Fibroblast of lung (primary cell): ENCODE data around the gene RAPGEF5. TPM values are rescaled to one million over a fixed set of nuclear protein-coding genes. Genes with fewer than 3 reads are reported as not detected.

Experiments used
- DNase-seq, 2 donors: peaks; one replicate each; pipeline versions ENCODE4 v3.0.0 to v3.0.0-alpha.2; 2010; ENCODE audit warnings: low read depth in 2 of 2
- H2AFZ ChIP-seq: 2 replicates; pipeline ENCODE4 v1.5.1; 2012; ENCODE audit warnings: low read length, control low read depth, inconsistent platforms
- H3K27ac ChIP-seq: 2 replicates; pipeline ENCODE4 v1.5.1; 2011; ENCODE audit warnings: low read length, control low read depth; ENCODE audit not compliant: insufficient read depth
- H3K27me3 ChIP-seq: 2 replicates; pipeline ENCODE4 v1.5.1; 2011; ENCODE audit warnings: mild to moderate bottlenecking, low read length; ENCODE audit not compliant: control insufficient read depth, insufficient read depth
- H3K36me3 ChIP-seq: 2 replicates; pipeline ENCODE4 v1.5.1; 2011; ENCODE audit warnings: low read length; ENCODE audit not compliant: control insufficient read depth, insufficient read depth
- H3K4me1 ChIP-seq: 2 replicates; pipeline ENCODE4 v1.5.1; 2011; ENCODE audit warnings: low read length; ENCODE audit not compliant: control insufficient read depth, insufficient read depth; ENCODE audit errors: extremely low read depth
- H3K4me2 ChIP-seq: 2 replicates; pipeline ENCODE4 v1.5.1; 2011; ENCODE audit warnings: low read length, control low read depth; ENCODE audit not compliant: insufficient read depth; ENCODE audit errors: extremely low read depth
- H3K4me3 ChIP-seq, 4 experiments: fragments of 200-600 bp in 1 of 4; sonication (generic) in 1 of 4; replicated peaks in 1 of 4; 2 replicates each; pipeline ENCODE4 v1.5.1; 2011 to 2016; ENCODE audit warnings: low read length in 4 of 4, low read depth in 3 of 4, mild to moderate bottlenecking in 3 of 4, control low read depth in 2 of 4, inconsistent platforms in 1 of 4, mixed read lengths in 1 of 4; ENCODE audit not compliant: insufficient read depth in 1 of 4; ENCODE audit errors: control extremely low read depth in 1 of 4
- H3K79me2 ChIP-seq: 2 replicates; pipeline ENCODE4 v1.5.1; 2012; ENCODE audit warnings: mild to moderate bottlenecking, low read length, inconsistent platforms; ENCODE audit not compliant: control insufficient read depth, insufficient read depth
- H3K9ac ChIP-seq: 2 replicates; pipeline ENCODE4 v1.5.1; 2011; ENCODE audit warnings: mild to moderate bottlenecking, low read length, control low read depth; ENCODE audit not compliant: insufficient read depth
- H3K9me3 ChIP-seq: 2 replicates; pipeline ENCODE4 v1.5.1; 2012; ENCODE audit warnings: low read depth, low read length; ENCODE audit not compliant: control insufficient read depth, insufficient read depth
- H4K20me1 ChIP-seq: 2 replicates; pipeline ENCODE4 v1.5.1; 2011; ENCODE audit warnings: low read length; ENCODE audit not compliant: control insufficient read depth, insufficient read depth; ENCODE audit errors: extremely low read depth
- CTCF ChIP-seq, 2 donors: IDR thresholded peaks in 1 of 2; conservative IDR thresholded peaks in 1 of 2; 1 replicate in 1 of 2; 2 replicates in 1 of 2; pipeline ENCODE4 v1.5.1; 2011 to 2012; ENCODE audit warnings: low read length in 2 of 2, control low read depth in 1 of 2, inconsistent platforms in 1 of 2, low read depth in 1 of 2, mild to moderate bottlenecking in 1 of 2
- EZH2 ChIP-seq: IDR thresholded peaks from 2 replicates; pipeline ENCODE4 v1.5.1; 2012; ENCODE audit warnings: low read length, control low read depth, mild to moderate bottlenecking; ENCODE audit errors: missing control alignments
- polyA plus RNA-seq, 2 donors: library from polyadenylated mRNA; depleted of rRNA in 1 of 2; stranded (reverse) in 1 of 2; unstranded in 1 of 2; fragments of >200 nt; gene quantifications; 2 replicates each; pipeline ENCODE4 v1.2.1, GENCODE V29; 2011 to 2012; ENCODE audit warnings: missing spikeins in 1 of 2
- total RNA-seq: library from RNA; depleted of rRNA; stranded (reverse); fragments of >200 nt; gene quantifications from 2 replicates; pipeline ENCODE4 v1.2.1, GENCODE V29; 2014

The RAPGEF5 gene
- total and polyA plus RNA-seq, 2 donors (not counting 1 experiment from before 2014, with no cell fraction given): 1.4 to 1.5 TPM

GRCh38 chr7:22338411-22338810 is 18.5 kb downstream of the RAPGEF5 start:
- Histone ChIP-seq H3K9me3 (no peaks in the 10 kb centered on the region), H4K20me1 (no peaks in the 10 kb centered on the region), H3K4me1 (no peaks in the 10 kb centered on the region), H3K9ac (no peak overlapping the region), H3K27ac (no peak overlapping the region), H3K4me3 (no peak overlapping the region), H2AFZ (no peak overlapping the region), H3K79me2 (no peaks in the 10 kb centered on the region), H3K4me2 (no peak overlapping the region), H3K36me3 (no peaks in the 10 kb centered on the region), H3K27me3 (no peaks in the 10 kb centered on the region)
- no peak for TF ChIP-seq CTCF (conservative IDR thresholded peaks at IDR 0.05 in 1 of 2, IDR thresholded peaks at IDR 0.05 in 1 of 2; ENCODE audit: low read depth in 1 of 2, low read length in 2 of 2)
- TF ChIP-seq EZH2: no peak
- no peak for DNase-seq

GRCh38 chr7:22333680-22334141 is 23.2 kb downstream of the RAPGEF5 start:
- Histone ChIP-seq H3K4me1 (no peaks in the 10 kb centered on the region), H3K4me3 (no peak overlapping the region), H3K27me3 (no peaks in the 10 kb centered on the region), H3K9ac (no peak overlapping the region), H3K36me3 (no peaks in the 10 kb centered on the region), H3K27ac (no peak overlapping the region), H2AFZ (no peak overlapping the region), H3K79me2 (no peaks in the 10 kb centered on the region), H3K4me2 (no peak overlapping the region), H4K20me1 (no peaks in the 10 kb centered on the region), H3K9me3 (no peaks in the 10 kb centered on the region)
- DNase-seq: no peak
- no peak for TF ChIP-seq EZH2
- no peak for TF ChIP-seq CTCF (conservative IDR thresholded peaks at IDR 0.05 in 1 of 2, IDR thresholded peaks at IDR 0.05 in 1 of 2; ENCODE audit: low read depth in 1 of 2, low read length in 2 of 2)

- Histone ChIP-seq H3K9ac (no peak overlapping the region), H3K4me2 (no peak overlapping the region), H3K36me3 (no peaks in the 10 kb centered on the region), H3K4me3 (no peak overlapping the region), H4K20me1 (no peaks in the 10 kb centered on the region), H3K27me3 (no peaks in the 10 kb centered on the region), H2AFZ (no peak overlapping the region), H3K27ac (no peak overlapping the region), H3K4me1 (no peaks in the 10 kb centered on the region), H3K79me2 (no peaks in the 10 kb centered on the region), H3K9me3 (no peaks in the 10 kb centered on the region)
- TF ChIP-seq EZH2 (no peak), CTCF (conservative IDR thresholded peaks at IDR 0.05 in 1 of 2, IDR thresholded peaks at IDR 0.05 in 1 of 2; ENCODE audit: low read depth in 1 of 2, low read length in 2 of 2) (no peak)
- DNase-seq: no peak
These were observed 24.5 kb downstream of the RAPGEF5 start for GRCh38 chr7:22332461-22332870.
